ENCODE results near the gene SEC23IP. TPM values are rescaled to one million over a fixed set of nuclear protein-coding genes. Genes with fewer than 3 reads are reported as not detected.

Gene SEC23IP
- total and polyA plus RNA-seq, 2 donors (not counting 3 experiments of a cell fraction or from before 2014, with no cell fraction given) = 30.9 to 83.1 TPM

- Histone ChIP-seq H4K20me1 (replicated peaks; ENCODE audit: control insufficient read depth, extremely low read depth, insufficient read depth, low read length) (peaks cover 3% of the 10 kb centered on the region), H3K9me3 (replicated peaks; ENCODE audit: control insufficient read depth, insufficient read depth, low read length) (no peaks in the 10 kb centered on the region), H3K27me3 (ENCODE audit: control insufficient read depth in 2 of 2, insufficient read depth in 2 of 2, low read length in 2 of 2) (no peaks in the 10 kb centered on the region), H3K27ac (ENCODE audit: insufficient read depth, low read depth, low read length) (no peak overlapping the region), H2AFZ (ENCODE audit: low read depth, low read length) (no peak overlapping the region), H3K9me1 (replicated peaks; ENCODE audit: control insufficient read depth, extremely low read depth, insufficient read depth, low read length) (no peaks in the 10 kb centered on the region), H3K4me1 (ENCODE audit: control insufficient read depth, extremely low read depth, insufficient read depth, low read length) (no peaks in the 10 kb centered on the region), H3K79me2 (ENCODE audit: control insufficient read depth, insufficient read depth, low read length) (no peaks in the 10 kb centered on the region), H3K9ac (replicated peaks; ENCODE audit: extremely low read depth, insufficient read depth, low read length) (no peak overlapping the region), H3K4me2 (ENCODE audit: insufficient read depth, low read length) (no peak overlapping the region), H3K36me3 (ENCODE audit: control insufficient read depth in 2 of 2, extremely low read depth in 1 of 2, insufficient read depth in 2 of 2, low read length in 2 of 2) (peaks cover 19 to 31% of the 10 kb centered on the region in 2 experiments), H3K4me3 (replicated peaks in 1 of 3; ENCODE audit: insufficient read depth in 1 of 3, low read depth in 1 of 3, low read length in 3 of 3) (no peak overlapping the region)
- no TSS peak for BruUV-seq (replicated peaks)
- no peak for TF ChIP-seq POLR2AphosphoS5 (IDR thresholded peaks at IDR 0.05; ENCODE audit: insufficient read depth, low read depth, low read length)
- no peak for TF ChIP-seq GATA2 (IDR thresholded peaks at IDR 0.05; ENCODE audit: insufficient read depth, insufficient read length, low read depth, low read length)
- TF ChIP-seq FOS (IDR thresholded peaks at IDR 0.05; ENCODE audit: borderline replicate concordance, insufficient read depth, low read length) = no peak
- no peak for TF ChIP-seq EZH2 (IDR thresholded peaks at IDR 0.05; ENCODE audit: borderline replicate concordance, low read depth, low read length, severe bottlenecking)
- TF ChIP-seq MYC (IDR thresholded peaks at IDR 0.05; ENCODE audit: low read depth, low read length) = no peak
- no peak for TF ChIP-seq CTCF (IDR thresholded peaks at IDR 0.05; ENCODE audit: extremely low read depth in 1 of 2, insufficient read depth in 1 of 2, low read depth in 1 of 2, low read length in 2 of 2)
- TF ChIP-seq MAX (IDR thresholded peaks at IDR 0.05; ENCODE audit: insufficient read depth, insufficient read length) = no peak
- TF ChIP-seq JUN (IDR thresholded peaks at IDR 0.05; ENCODE audit: borderline replicate concordance, insufficient read depth, insufficient read length, low read depth) = no peak
- no peak for TF ChIP-seq POLR2A (IDR thresholded peaks at IDR 0.05; ENCODE audit: low read depth, low read length)
- intact Hi-C loops (cut with micrococcal nuclease) (loop anchor here (1.0 to 2.0 kb wide), 2 partner anchors 167 to 231 kb away; no protein-coding TSS in a partner anchor), dilution Hi-C loops (cut with MboI; ENCODE audit: extremely low pct_ligation_motif_present, low sequenced_read_pairs) (no loop called here)
- POLR2A ChIA-PET = no interaction called here
- FAIRE-seq (no peak), DNase-seq (ENCODE audit: low read depth, low spot score) (no peak)
- CTCF ChIA-PET = interaction anchor here (1.1 kb wide), 1 partner anchor 15 kb away, joined by 3 read pairs; no protein-coding TSS in a partner anchor
Measured at GRCh38 chr10:119917777-119918176, 25.2 kb downstream of the SEC23IP start.

Data from endothelial cell of umbilical vein (primary cell).